CD4-positive, alpha-beta T cell treated with Interleukin-6 for 4 hours (primary cell): ENCODE results near the gene EXOC4.
"Not testable (repeated sequence)": the region's sequence is repeated elsewhere in the genome, so short reads cannot be mapped to it uniquely, and the experiment has no call there.

ENCODE experiments used
- DNase-seq: peaks from one replicate; pipeline ENCODE4 v3.0.0-alpha.2; 2020; ENCODE audit warnings: mixed read lengths

Gene EXOC4

GRCh38 chr7:133320891-133321290 lies 68.0 kb downstream of the EXOC4 start:
- no peak for DNase-seq

- DNase-seq: not testable (repeated sequence)
These were observed 68.5 kb downstream of the EXOC4 start for GRCh38 chr7:133321366-133321765.

GRCh38 chr7:133326745-133327144 lies 73.9 kb downstream of the EXOC4 start:
- not testable (repeated sequence) for DNase-seq

- not testable (repeated sequence) for DNase-seq
These were observed 75.1 kb downstream of the EXOC4 start for GRCh38 chr7:133328021-133328420.

GRCh38 chr7:133330085-133330484 lies 77.2 kb downstream of the EXOC4 start:
- DNase-seq: no peak

GRCh38 chr7:133331861-133332260 lies 79.0 kb downstream of the EXOC4 start:
- no peak for DNase-seq

GRCh38 chr7:133339772-133340171 lies 86.9 kb downstream of the EXOC4 start:
- DNase-seq: no peak

GRCh38 chr7:133344275-133344674 lies 91.4 kb downstream of the EXOC4 start:
- no peak for DNase-seq

GRCh38 chr7:133345690-133346421 lies 93.0 kb downstream of the EXOC4 start:
- DNase-seq: no peak

- no peak for DNase-seq
These were observed 95.4 kb downstream of the EXOC4 start for GRCh38 chr7:133348250-133348649.

GRCh38 chr7:133349101-133349500 lies 96.2 kb downstream of the EXOC4 start:
- DNase-seq: no peak

GRCh38 chr7:133352430-133352829 lies 99.6 kb downstream of the EXOC4 start:
- no peak for DNase-seq

- DNase-seq: no peak
These were observed 100.9 kb downstream of the EXOC4 start for GRCh38 chr7:133353775-133354174.

- no peak for DNase-seq
These were observed 101.9 kb downstream of the EXOC4 start for GRCh38 chr7:133354546-133355324.

GRCh38 chr7:133355325-133355708 lies 102.4 kb downstream of the EXOC4 start:
- no peak for DNase-seq

- no peak for DNase-seq
These were observed 102.9 kb downstream of the EXOC4 start for GRCh38 chr7:133355822-133356221.

- DNase-seq: no peak
These were observed 105.8 kb downstream of the EXOC4 start for GRCh38 chr7:133358708-133359107.

GRCh38 chr7:133359449-133359848 lies 106.6 kb downstream of the EXOC4 start:
- no peak for DNase-seq

- no peak for DNase-seq
These were observed 107.3 kb downstream of the EXOC4 start for GRCh38 chr7:133360201-133360600.

GRCh38 chr7:133361806-133362205 lies 108.9 kb downstream of the EXOC4 start:
- DNase-seq: no peak

GRCh38 chr7:133364959-133365690 lies 112.2 kb downstream of the EXOC4 start:
- DNase-seq: no peak

- no peak for DNase-seq
These were observed 113.0 kb downstream of the EXOC4 start for GRCh38 chr7:133365917-133366316.

GRCh38 chr7:133367561-133367960 lies 114.7 kb downstream of the EXOC4 start:
- no peak for DNase-seq

GRCh38 chr7:133369130-133369529 lies 116.3 kb downstream of the EXOC4 start:
- DNase-seq: no peak
